SU-DHL-6 (cell line): ENCODE results near the gene BBX.

ENCODE experiments used
- H2AFZ ChIP-seq: fragments of 200-600 bp; sonication (generic); 2 replicates; pipeline ENCODE4 v1.6.1; 2014; ENCODE audit warnings: low read depth, mild to moderate bottlenecking, moderate library complexity, mixed read lengths, antibody characterized with exemption, low read length; ENCODE audit not compliant: severe bottlenecking
- H3F3A ChIP-seq: fragments of 200-600 bp; shearing (Covaris generic); 2 replicates; pipeline ENCODE4 v1.6.0; 2016; ENCODE audit warnings: antibody characterized with exemption, mild to moderate bottlenecking; ENCODE audit not compliant: insufficient read depth
- H3K27ac ChIP-seq: fragments of 200-600 bp; sonication (generic); 2 replicates; pipeline ENCODE4 v1.5.1; 2016; ENCODE audit warnings: low read depth, mild to moderate bottlenecking, low read length, moderate library complexity, mixed read lengths
- H3K27me3 ChIP-seq: fragments of 200-600 bp; sonication (generic), shearing (Covaris generic); 2 replicates; pipeline ENCODE4 v1.6.0; 2014; ENCODE audit warnings: mild to moderate bottlenecking, low read length
- H3K36me3 ChIP-seq: fragments of 200-600 bp; sonication (generic); 2 replicates; pipeline ENCODE4 v1.6.1; 2014; ENCODE audit warnings: mild to moderate bottlenecking, low read length, mixed read lengths
- H3K4me2 ChIP-seq: fragments of 300-600, 200-600 bp; shearing (Covaris generic), sonication (generic); 2 replicates; pipeline ENCODE4 v1.6.0; 2014; ENCODE audit warnings: low read length, low read depth, mild to moderate bottlenecking; ENCODE audit not compliant: poor library complexity, severe bottlenecking
- H3K4me3 ChIP-seq: fragments of 200-600 bp; sonication (generic); 2 replicates; pipeline ENCODE4 v1.5.1; 2014; ENCODE audit warnings: antibody characterized with exemption, low read length, mild to moderate bottlenecking, mixed read lengths; ENCODE audit not compliant: insufficient read depth, poor library complexity, severe bottlenecking
- H3K79me2 ChIP-seq: fragments of 200-600 bp; sonication (generic); 2 replicates; pipeline ENCODE4 v1.6.1; 2014; ENCODE audit warnings: mild to moderate bottlenecking, low read length, moderate library complexity; ENCODE audit not compliant: insufficient read depth
- H3K9ac ChIP-seq: fragments of 200-600 bp; sonication (generic); 2 replicates; pipeline ENCODE4 v1.7.0; 2014; ENCODE audit warnings: mild to moderate bottlenecking, low read length
- H3K9me2 ChIP-seq: fragments of 200-600 bp; sonication (generic); replicated peaks from 2 replicates; pipeline ENCODE4 v1.6.1; 2014; ENCODE audit warnings: low read length; ENCODE audit not compliant: insufficient read depth
- H3K9me3 ChIP-seq: fragments of 200-600 bp; sonication (generic); 2 replicates; pipeline ENCODE4 v1.6.1; 2014; ENCODE audit warnings: low read length, mixed read lengths; ENCODE audit not compliant: insufficient read depth
- H4K20me1 ChIP-seq: fragments of 200-600 bp; sonication (generic); 2 replicates; pipeline ENCODE4 v1.6.1; 2014; ENCODE audit warnings: low read depth, mild to moderate bottlenecking, antibody characterized with exemption, low read length, moderate library complexity, mixed read lengths
- CTCF ChIP-seq: fragments of 200-600 bp; sonication (generic); IDR thresholded peaks from one replicate; pipeline ENCODE4 v1.5.1; 2017; ENCODE audit warnings: antibody characterized with exemption, mild to moderate bottlenecking, low read length, moderate library complexity; ENCODE audit not compliant: insufficient read depth, poor library complexity, severe bottlenecking
- EZH2phosphoT487 ChIP-seq: fragments of 200-600 bp; sonication (generic), shearing (Covaris generic); conservative IDR thresholded peaks from 2 replicates; pipeline ENCODE4 v1.6.1; 2018; ENCODE audit warnings: mild to moderate bottlenecking, antibody characterized with exemption, low read length, moderate library complexity, mixed read lengths

The BBX gene

GRCh38 chr3:107753494-107753893, 230.7 kb downstream of the BBX start:
- Histone ChIP-seq H3K9me3 (no peaks in the 10 kb centered on the region), H3K27ac (no peak overlapping the region), H3F3A (no peaks in the 10 kb centered on the region), H3K27me3 (no peaks in the 10 kb centered on the region), H3K9ac (no peak overlapping the region), H3K36me3 (no peaks in the 10 kb centered on the region), H3K79me2 (no peaks in the 10 kb centered on the region), H2AFZ (no peak overlapping the region), H3K9me2 (no peaks in the 10 kb centered on the region), H3K4me2 (no peak overlapping the region), H4K20me1 (no peaks in the 10 kb centered on the region), H3K4me3 (no peak overlapping the region)
- TF ChIP-seq EZH2phosphoT487 = no peak

- H4K20me1 ChIP-seq = no peaks in the 10 kb centered on the region
- H3K9ac ChIP-seq = no peak overlapping the region
- H3K9me3 ChIP-seq = no peaks in the 10 kb centered on the region
- no peaks in the 10 kb centered on the region for H3K36me3 ChIP-seq
- H3K4me3 ChIP-seq = no peak overlapping the region
- no peak overlapping the region for H3K27ac ChIP-seq
- no peaks in the 10 kb centered on the region for H3K27me3 ChIP-seq
- H3K9me2 ChIP-seq = no peaks in the 10 kb centered on the region
- no peak overlapping the region for H3K4me2 ChIP-seq
- H2AFZ ChIP-seq = no peak overlapping the region
- H3F3A ChIP-seq = no peaks in the 10 kb centered on the region
- TF ChIP-seq EZH2phosphoT487 (no peak), CTCF (no peak)
- H3K79me2 ChIP-seq = no peaks in the 10 kb centered on the region
Measured at GRCh38 chr3:107753976-107754375, 231.2 kb downstream of the BBX start.

DNA sequence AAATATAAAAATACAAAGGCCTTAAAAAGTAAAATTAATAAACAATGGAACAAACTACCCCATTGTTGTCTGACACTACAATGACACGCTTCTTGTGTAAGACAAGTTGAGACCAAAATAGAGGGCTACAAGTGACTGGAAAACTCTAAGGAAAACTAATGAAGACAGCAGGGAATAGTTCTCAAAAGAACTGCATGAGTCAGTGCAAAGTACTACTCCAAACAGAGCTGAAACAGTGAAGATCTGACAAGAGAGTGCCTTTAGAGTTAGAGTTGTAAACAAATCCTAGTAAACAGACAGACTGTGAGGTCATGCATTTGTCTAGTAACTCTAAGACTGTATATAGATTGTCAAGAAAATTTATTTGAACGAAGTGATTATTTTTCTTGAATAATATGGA, 233.9 kb downstream of the BBX start:
- no peaks in the 10 kb centered on the region for H3K36me3 ChIP-seq
- H3K27ac ChIP-seq = no peak overlapping the region
- TF ChIP-seq CTCF = no peak
- TF ChIP-seq EZH2phosphoT487 = no peak
- no peak overlapping the region for H3K9ac ChIP-seq
- no peaks in the 10 kb centered on the region for H4K20me1 ChIP-seq
- no peaks in the 10 kb centered on the region for H3K27me3 ChIP-seq
- H3K9me2 ChIP-seq = no peaks in the 10 kb centered on the region
- no peak overlapping the region for H3K4me2 ChIP-seq
- H3F3A ChIP-seq = no peaks in the 10 kb centered on the region
- H3K4me3 ChIP-seq = no peak overlapping the region
- no peaks in the 10 kb centered on the region for H3K79me2 ChIP-seq
- no peak overlapping the region for H2AFZ ChIP-seq
- H3K9me3 ChIP-seq = no peaks in the 10 kb centered on the region

DNA sequence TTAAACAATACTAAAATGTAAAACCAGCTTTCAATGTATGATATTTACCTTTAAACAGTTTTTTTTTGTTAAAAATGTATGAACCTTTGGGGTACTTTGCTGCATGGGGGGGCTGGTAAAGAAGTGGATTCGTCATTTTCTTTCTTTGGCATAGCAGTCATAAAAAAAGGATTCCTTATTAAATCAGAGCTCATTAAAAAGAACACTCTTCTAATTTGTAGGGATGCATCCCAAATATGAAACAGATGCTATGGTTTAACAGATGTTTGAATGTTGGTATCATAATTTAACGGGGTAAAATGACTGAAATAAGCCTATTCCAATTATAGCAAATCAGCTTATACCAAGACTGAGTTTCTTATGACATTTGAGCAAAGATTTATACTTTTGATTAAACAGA, 234.4 kb downstream of the BBX start:
- no peaks in the 10 kb centered on the region for H3K36me3 ChIP-seq
- no peak overlapping the region for H3K9ac ChIP-seq
- no peak overlapping the region for H2AFZ ChIP-seq
- H3K27me3 ChIP-seq = no peaks in the 10 kb centered on the region
- no peak overlapping the region for H3K4me3 ChIP-seq
- H3K4me2 ChIP-seq = no peak overlapping the region
- H3K9me3 ChIP-seq = no peaks in the 10 kb centered on the region
- TF ChIP-seq CTCF (no peak), EZH2phosphoT487 (no peak)
- no peak overlapping the region for H3K27ac ChIP-seq
- H3K79me2 ChIP-seq = no peaks in the 10 kb centered on the region
- no peaks in the 10 kb centered on the region for H3K9me2 ChIP-seq
- H3F3A ChIP-seq = no peaks in the 10 kb centered on the region
- H4K20me1 ChIP-seq = no peaks in the 10 kb centered on the region
